ENCODE results near the gene MAD1L1. TPM values are rescaled to one million over a fixed set of nuclear protein-coding genes. Genes with fewer than 3 reads are reported as not detected.

MAD1L1 gene
- total and polyA plus RNA-seq, 7 experiments from 2014 or later: 112 to 314 (median 136) TPM

DNA sequence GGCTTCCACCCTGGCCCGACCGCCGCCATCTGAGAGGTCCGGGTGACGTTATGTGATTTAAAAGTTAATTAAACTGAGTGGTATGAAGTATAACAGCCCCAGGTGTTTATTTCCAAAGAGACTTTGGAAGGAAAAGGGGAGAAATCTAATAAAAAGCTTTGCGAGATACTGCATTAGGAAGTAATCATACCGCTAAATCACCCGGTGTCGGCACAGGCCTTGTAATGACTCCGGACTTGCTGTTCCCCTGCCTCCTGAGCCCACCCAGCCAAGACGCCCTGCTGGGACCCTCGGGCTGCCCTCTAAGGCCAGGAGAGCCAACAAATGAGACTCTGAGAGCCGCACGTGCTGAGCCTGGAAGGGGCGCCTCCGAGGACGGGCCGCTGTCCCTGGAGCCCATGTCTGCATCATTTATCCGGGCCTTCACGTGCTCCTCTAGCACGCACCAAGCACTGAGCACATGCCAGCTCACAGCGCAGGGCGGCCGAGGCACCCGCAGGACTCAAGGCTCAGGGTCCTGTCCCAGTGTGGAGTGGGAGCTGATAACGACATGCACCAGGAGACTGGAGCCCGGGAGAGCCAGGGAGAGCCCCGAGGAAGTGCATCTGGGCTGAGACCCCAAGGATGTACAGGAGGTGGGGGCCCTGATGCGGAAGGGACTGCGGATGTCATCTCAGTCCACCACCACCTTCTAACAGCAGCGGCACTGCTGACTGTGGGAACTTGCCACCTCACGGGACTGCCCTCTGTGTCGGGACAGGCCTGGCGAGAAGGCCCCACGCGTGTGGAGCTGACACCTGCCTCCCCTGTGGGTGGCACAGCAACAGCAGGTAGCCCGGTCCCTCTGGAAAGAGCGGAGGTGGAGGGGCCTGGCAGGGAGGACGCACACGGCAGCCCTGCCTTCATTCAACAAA, 380.0 kb downstream of the MAD1L1 start:
- peaks cover 0 to 20% (median 18%) of the 10 kb centered on the region in 7 donors for H3K4me1 Mint-ChIP-seq
- intact Hi-C loops (cut with micrococcal nuclease): no loop called here
- H3K36me3 ChIP-seq (ENCODE audit: control insufficient read depth in 2 of 3, insufficient read depth in 3 of 3, low read length in 3 of 3): peaks cover 0 to 63% (median 7%) of the 10 kb centered on the region in 3 experiments
- ATAC-seq: no peak
- H3K4me3 Mint-ChIP-seq: no peak overlapping the region
- H3K27ac Mint-ChIP-seq: peak overlapping the region in 1 of 9 donors; percentile 12
- CTCF ChIA-PET: no interaction called here
- peaks cover 0 to 6% of the 10 kb centered on the region in 2 donors for H3K4me1 ChIP-seq (ENCODE audit: control insufficient read depth in 2 of 2, insufficient read depth in 2 of 2, low read length in 2 of 2)
- peak in 1 of 9 donors; percentile 5 for DNase-seq
- POLR2A ChIA-PET: no interaction called here
- no peaks in the 10 kb centered on the region for H3K27me3 ChIP-seq (ENCODE audit: control insufficient read depth in 2 of 2, insufficient read depth in 2 of 2, low read length in 2 of 2)
- no peaks in the 10 kb centered on the region for H3K27me3 Mint-ChIP-seq
- no peaks in the 10 kb centered on the region for H3K9me3 Mint-ChIP-seq
- no peaks in the 10 kb centered on the region for H3K9me3 ChIP-seq (ENCODE audit: control insufficient read depth in 2 of 3, low read length in 3 of 3)
- peaks cover 0 to 10% (median 3%) of the 10 kb centered on the region in 5 donors for H3K36me3 Mint-ChIP-seq
- H3K27ac ChIP-seq (ENCODE audit: low read depth, low read length): no peak overlapping the region
- H3K4me3 ChIP-seq (ENCODE audit: low read length): no peak overlapping the region

DNA sequence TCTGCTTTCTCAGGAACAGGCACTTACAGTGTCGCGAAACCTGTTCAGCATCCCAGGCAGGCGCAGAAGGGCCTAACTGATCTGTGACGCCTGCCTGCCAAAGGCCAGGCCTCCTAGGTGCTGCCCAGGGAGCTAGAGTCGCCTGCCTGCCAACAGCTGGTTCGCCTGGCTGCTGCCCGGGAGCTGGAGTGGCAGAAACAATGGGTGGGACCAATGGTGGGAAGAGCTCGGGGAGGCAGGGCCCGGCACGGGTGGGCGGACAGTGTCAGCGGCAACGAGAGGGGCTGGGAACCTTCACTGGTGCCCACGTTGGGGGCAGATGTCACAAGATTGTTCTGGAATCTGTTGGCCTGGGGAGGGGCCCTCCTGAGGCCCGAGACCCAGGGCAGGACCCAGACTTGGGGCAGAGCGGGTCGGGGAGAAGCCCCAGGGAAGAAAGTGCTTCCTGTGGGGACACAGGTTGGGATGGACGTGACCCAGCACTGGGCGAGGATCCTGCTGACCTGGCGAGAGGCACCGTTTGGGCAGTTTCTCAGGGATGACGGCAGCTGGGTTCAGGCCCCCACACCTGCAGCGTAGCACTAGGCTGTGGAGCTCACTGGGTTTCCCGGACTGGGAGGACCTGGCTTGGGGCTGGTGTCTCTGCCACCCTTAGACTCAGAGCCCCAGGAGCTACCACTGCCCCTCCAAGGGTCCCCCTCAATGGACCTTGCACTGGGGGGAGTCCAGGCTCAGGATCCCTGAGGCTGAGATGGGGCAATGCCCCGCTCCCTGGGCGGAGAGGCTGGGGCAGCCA, 380.8 kb downstream of the MAD1L1 start:
- Histone ChIP-seq H3K9me3 (ENCODE audit: control insufficient read depth in 2 of 3, low read length in 3 of 3) (no peaks in the 10 kb centered on the region), H3K36me3 (ENCODE audit: control insufficient read depth in 2 of 3, insufficient read depth in 3 of 3, low read length in 3 of 3) (peaks cover 0 to 72% (median 3%) of the 10 kb centered on the region in 3 experiments), H3K4me3 (ENCODE audit: low read length) (no peak overlapping the region), H3K4me1 (ENCODE audit: control insufficient read depth in 2 of 2, insufficient read depth in 2 of 2, low read length in 2 of 2) (peaks cover 0 to 6% of the 10 kb centered on the region in 2 donors), H3K27ac (ENCODE audit: low read depth, low read length) (no peak overlapping the region), H3K27me3 (ENCODE audit: control insufficient read depth in 2 of 2, insufficient read depth in 2 of 2, low read length in 2 of 2) (no peaks in the 10 kb centered on the region)
- no peaks in the 10 kb centered on the region for H3K9me3 Mint-ChIP-seq
- no peak overlapping the region for H3K27ac Mint-ChIP-seq
- DNase-seq (peak in 1 of 9 donors; percentile 6), ATAC-seq (no peak)
- no peak overlapping the region for H3K4me3 Mint-ChIP-seq
- ChIA-PET CTCF (no interaction called here), POLR2A (no interaction called here)
- intact Hi-C loops (cut with micrococcal nuclease): no loop called here
- no peaks in the 10 kb centered on the region for H3K27me3 Mint-ChIP-seq
- H3K36me3 Mint-ChIP-seq: peaks cover 0 to 10% (median 6%) of the 10 kb centered on the region in 5 donors
- peaks cover 2 to 20% (median 18%) of the 10 kb centered on the region in 7 donors for H3K4me1 Mint-ChIP-seq

DNA sequence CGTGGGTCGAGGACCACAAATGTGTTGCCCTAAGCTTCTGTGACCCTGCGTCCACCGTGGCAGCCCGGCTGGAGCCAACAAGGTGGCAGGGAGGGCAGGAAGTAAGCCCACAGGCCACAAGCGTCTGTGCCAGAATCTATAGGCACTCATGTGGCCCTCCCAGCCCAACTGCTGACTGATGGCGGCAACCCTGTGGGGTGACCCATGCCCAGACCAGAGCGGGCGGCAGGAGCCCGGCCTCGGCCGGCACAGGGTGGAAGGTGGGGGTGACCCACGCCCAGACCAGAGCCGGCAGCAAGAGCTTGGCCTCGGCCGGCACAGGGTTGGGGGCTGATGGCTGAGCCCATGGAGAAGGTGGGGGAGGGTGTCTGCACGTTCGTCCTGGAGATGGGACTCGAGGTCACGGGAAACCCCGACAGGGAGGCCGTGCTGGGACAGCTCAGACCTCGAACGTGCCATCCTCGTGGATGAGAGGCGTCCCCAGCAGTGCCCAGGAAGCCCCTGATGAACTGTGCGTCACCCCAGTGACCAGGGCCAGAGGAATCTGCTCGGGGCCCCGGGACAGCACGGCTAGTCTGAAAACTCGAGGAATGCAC, 381.7 kb downstream of the MAD1L1 start:
- peaks cover 6 to 22% (median 17%) of the 10 kb centered on the region in 7 donors for H3K4me1 Mint-ChIP-seq
- POLR2A ChIA-PET: no interaction called here
- H3K36me3 ChIP-seq (ENCODE audit: control insufficient read depth in 2 of 3, insufficient read depth in 3 of 3, low read length in 3 of 3): peaks cover 0 to 77% (median 0%) of the 10 kb centered on the region in 3 experiments
- ATAC-seq (no peak), DNase-seq (peak in 1 of 9 donors; percentile 3)
- CTCF ChIA-PET: no interaction called here
- H3K9me3 ChIP-seq (ENCODE audit: control insufficient read depth in 2 of 3, low read length in 3 of 3): no peaks in the 10 kb centered on the region
- intact Hi-C loops (cut with micrococcal nuclease): no loop called here
- no peaks in the 10 kb centered on the region for H3K27me3 ChIP-seq (ENCODE audit: control insufficient read depth in 2 of 2, insufficient read depth in 2 of 2, low read length in 2 of 2)
- no peak overlapping the region for H3K27ac ChIP-seq (ENCODE audit: low read depth, low read length)
- no peak overlapping the region for H3K4me3 Mint-ChIP-seq
- H3K9me3 Mint-ChIP-seq: no peaks in the 10 kb centered on the region
- H3K4me1 ChIP-seq (ENCODE audit: control insufficient read depth in 2 of 2, insufficient read depth in 2 of 2, low read length in 2 of 2): peaks cover 0 to 6% of the 10 kb centered on the region in 2 donors
- H3K27ac Mint-ChIP-seq: no peak overlapping the region
- H3K27me3 Mint-ChIP-seq: no peaks in the 10 kb centered on the region
- no peak overlapping the region for H3K4me3 ChIP-seq (ENCODE audit: low read length)
- H3K36me3 Mint-ChIP-seq: peaks cover 0 to 10% (median 10%) of the 10 kb centered on the region in 5 donors

DNA sequence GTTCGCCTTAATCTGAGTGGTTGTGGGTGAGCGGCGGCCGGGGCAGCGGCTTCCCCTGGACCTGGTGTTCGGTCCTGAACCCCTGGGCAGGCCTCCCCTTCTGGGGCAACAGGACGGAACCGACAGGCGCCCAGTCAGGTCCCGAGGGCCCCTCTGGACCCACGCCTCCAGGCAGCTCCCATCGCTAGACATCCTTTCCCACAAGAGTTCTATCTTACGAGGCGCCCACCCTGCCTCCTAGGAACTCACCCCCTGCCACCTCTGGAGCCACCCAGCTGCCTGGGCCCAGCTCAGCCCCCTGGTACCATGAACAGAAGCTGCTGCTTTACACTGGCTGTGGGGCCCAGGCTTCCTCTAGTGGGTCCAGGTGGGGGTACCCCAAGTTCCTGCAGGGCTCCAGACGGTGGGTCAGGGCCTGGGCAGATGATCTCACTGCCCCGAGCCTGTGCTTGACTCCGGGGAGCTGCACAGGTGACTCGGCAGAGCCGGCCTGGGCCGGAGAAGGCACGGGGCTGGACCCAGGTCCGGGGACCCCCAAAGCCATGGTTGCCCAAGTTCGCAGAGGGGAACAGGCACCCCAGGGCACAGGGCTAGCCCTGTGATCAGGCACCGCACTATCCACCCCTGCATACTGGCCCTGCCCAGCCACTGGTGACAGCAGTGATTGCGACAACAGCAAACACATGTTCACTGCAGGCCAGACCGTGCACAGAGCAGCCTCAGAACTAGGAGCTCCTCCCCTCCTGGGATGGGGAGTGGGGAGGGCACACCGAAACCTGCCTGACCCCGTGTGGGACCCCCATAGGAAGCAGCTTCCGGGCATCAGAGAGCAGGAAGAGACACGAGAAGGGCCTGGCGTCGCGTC, 382.4 kb downstream of the MAD1L1 start:
- ATAC-seq: no peak
- H3K4me1 ChIP-seq (ENCODE audit: control insufficient read depth in 2 of 2, insufficient read depth in 2 of 2, low read length in 2 of 2): peaks cover 0 to 6% of the 10 kb centered on the region in 2 donors
- DNase-seq: peak in 1 of 9 donors; percentile 7
- H3K9me3 ChIP-seq (ENCODE audit: control insufficient read depth in 2 of 3, low read length in 3 of 3): no peaks in the 10 kb centered on the region
- ChIA-PET CTCF (no interaction called here), POLR2A (no interaction called here)
- no peak overlapping the region for H3K27ac ChIP-seq (ENCODE audit: low read depth, low read length)
- Mint-ChIP-seq H3K27me3 (no peaks in the 10 kb centered on the region), H3K36me3 (peaks cover under 1 to 13% (median 6%) of the 10 kb centered on the region in 5 donors), H3K4me1 (peaks cover 6 to 17% (median 11%) of the 10 kb centered on the region in 7 donors), H3K27ac (no peak overlapping the region), H3K9me3 (no peaks in the 10 kb centered on the region), H3K4me3 (no peak overlapping the region)
- no peak overlapping the region for H3K4me3 ChIP-seq (ENCODE audit: low read length)
- H3K36me3 ChIP-seq (ENCODE audit: control insufficient read depth in 2 of 3, insufficient read depth in 3 of 3, low read length in 3 of 3): peaks cover 0 to 79% (median 0%) of the 10 kb centered on the region in 3 experiments
- no peaks in the 10 kb centered on the region for H3K27me3 ChIP-seq (ENCODE audit: control insufficient read depth in 2 of 2, insufficient read depth in 2 of 2, low read length in 2 of 2)
- intact Hi-C loops (cut with micrococcal nuclease): no loop called here

DNA sequence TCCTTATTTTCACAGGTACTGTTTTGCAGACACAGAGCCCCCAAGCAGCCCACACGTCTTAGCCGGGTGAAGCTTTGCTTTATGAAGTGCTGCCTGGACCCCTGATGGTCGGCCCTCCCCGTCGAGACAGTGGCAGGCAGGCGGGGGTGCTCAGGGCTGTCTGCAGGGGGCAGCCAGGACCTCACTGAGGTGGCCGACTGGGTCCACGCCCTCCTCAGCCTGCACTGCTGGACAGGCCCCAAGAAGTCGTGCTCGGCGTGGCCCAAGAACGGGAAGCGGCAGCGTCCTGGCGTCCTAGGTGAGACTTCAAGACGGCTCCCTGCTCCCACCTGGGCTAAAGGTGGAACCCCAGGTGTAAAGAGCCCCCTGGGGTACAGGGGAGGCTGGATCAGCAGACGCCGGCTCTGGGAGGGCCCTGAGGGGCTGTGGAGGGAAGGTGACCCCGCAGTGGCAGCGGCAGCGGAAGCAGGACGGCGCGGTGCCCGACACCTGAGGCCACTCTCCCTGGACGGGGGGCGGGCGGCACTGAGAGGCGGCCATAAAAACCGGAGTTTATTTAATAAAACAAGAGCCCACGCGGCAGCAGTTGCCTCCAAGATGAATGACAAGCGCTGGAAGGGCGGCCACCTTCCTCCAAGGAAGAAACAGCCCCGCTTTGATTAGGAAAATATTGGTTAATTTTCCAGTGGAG, 383.2 kb downstream of the MAD1L1 start:
- H3K27ac ChIP-seq (ENCODE audit: low read depth, low read length): no peak overlapping the region
- intact Hi-C loops (cut with micrococcal nuclease): no loop called here
- Mint-ChIP-seq H3K4me1 (peaks cover 2 to 13% (median 6%) of the 10 kb centered on the region in 7 donors), H3K27me3 (no peaks in the 10 kb centered on the region), H3K27ac (no peak overlapping the region), H3K9me3 (no peaks in the 10 kb centered on the region), H3K36me3 (peaks cover 1 to 16% (median 6%) of the 10 kb centered on the region in 5 donors), H3K4me3 (no peak overlapping the region)
- ATAC-seq: no peak
- H3K4me3 ChIP-seq (ENCODE audit: low read length): no peak overlapping the region
- POLR2A ChIA-PET: no interaction called here
- H3K27me3 ChIP-seq (ENCODE audit: control insufficient read depth in 2 of 2, insufficient read depth in 2 of 2, low read length in 2 of 2): no peaks in the 10 kb centered on the region
- CTCF ChIA-PET: no interaction called here
- H3K9me3 ChIP-seq (ENCODE audit: control insufficient read depth in 2 of 3, low read length in 3 of 3): no peaks in the 10 kb centered on the region
- H3K36me3 ChIP-seq (ENCODE audit: control insufficient read depth in 2 of 3, insufficient read depth in 3 of 3, low read length in 3 of 3): peaks cover 0 to 81% (median 0%) of the 10 kb centered on the region in 3 experiments
- DNase-seq: peak in 1 of 9 donors; percentile 3
- no peaks in the 10 kb centered on the region for H3K4me1 ChIP-seq (ENCODE audit: control insufficient read depth in 2 of 2, insufficient read depth in 2 of 2, low read length in 2 of 2)
